Prostate gland (tissue), 2 donors: ENCODE results near the gene SLC39A11.
A peak's percentile ranks its signal among the peaks of the same experiment; 100 is the strongest.

ENCODE experiments used
- CTCF ChIP-seq, 4 experiments: fragments of 200-600 bp in 2 of 4; fragments of 450-650 bp in 2 of 4; sonication (generic) in 2 of 4; IDR thresholded peaks; 1 replicate in 3 of 4; 2 replicates in 1 of 4; pipeline ENCODE4 v1.5.1; 2016 to 2019; ENCODE audit warnings: antibody characterized with exemption in 4 of 4, mild to moderate bottlenecking in 2 of 4, moderate library complexity in 2 of 4
- POLR2A ChIP-seq: fragments of 450-650 bp; IDR thresholded peaks from one replicate; pipeline ENCODE4 v1.6.1; 2016; ENCODE audit warnings: antibody characterized with exemption, mild to moderate bottlenecking

DNA sequence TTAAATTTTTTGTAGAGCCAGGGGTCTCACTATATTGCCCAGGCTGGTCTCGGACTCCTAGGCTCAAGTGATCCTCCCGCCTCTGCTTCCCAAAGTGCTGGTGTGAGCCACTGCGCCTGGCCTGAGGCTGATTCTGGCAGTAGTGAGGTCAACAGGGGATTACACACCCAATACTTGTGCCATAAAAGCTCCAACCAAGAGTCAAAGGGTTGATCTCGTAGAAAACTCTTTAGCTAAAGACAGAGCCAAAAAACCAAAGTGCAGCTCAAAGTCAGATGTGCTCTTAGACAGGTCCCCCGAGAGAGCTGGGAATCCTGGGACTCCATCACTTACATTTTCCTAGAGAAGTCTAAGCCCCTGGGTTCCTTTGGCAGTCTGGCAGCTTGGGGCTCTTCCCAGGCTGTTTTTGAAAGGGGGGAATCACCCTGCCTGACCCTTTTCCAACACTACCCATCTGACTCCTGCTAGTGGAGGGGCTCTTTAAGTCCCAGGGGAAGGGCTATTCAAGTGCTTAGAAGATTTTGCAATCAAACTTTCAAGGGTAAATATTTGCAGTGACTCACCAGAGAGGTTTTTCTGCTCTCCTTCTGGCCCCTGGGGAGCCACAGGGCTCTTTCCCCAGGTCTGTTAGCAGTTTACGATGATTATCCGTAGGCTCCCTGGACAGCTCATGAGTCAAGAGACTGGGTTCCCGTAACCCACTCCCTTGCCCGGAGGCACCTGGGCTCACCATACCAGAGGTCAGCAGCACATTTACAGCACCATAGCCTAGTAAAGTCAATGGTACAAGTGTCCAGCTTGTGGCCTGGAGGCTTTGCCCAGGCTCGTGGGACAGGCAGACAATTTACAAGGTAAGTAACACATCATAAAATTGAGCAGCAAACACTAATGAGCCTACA, 408.7 kb downstream of the SLC39A11 start:
- TF ChIP-seq CTCF (IDR thresholded peaks at IDR 0.05) (no peak), POLR2A (peak; percentile 6)
